Hypothalamus (tissue), 51 donors: ENCODE data around the gene CDK2.

ENCODE experiments used
- DNase-seq, 51 donors: peaks; one replicate each; lab custom pipeline; 2025; lab: John Stamatoyannopoulos, UW

The CDK2 gene

DNA sequence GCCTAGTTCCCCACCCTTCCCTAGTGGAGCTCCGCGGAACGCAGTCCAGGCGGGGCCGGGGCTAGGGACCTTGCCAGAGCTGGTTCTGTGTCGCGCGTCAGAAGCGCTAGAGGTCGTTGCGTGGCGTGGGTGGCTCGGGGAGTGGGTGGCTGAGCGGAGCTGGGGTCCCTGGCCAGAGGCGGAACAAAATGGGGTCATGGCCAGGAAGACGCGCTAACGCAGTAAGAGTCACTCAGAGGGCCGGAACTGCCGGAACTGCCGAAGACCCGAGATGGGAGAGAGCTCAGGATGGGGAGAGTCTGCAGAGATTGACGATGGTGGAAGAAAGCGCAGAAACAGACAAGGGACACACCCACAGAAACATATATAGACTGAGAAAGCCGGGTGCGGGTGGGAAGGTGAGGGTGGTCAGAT lies 30.9 kb upstream of the CDK2 start:
- DNase-seq = peak in 3 of 51 donors; percentile 5 to 25 (median 13)

- no peak for DNase-seq
Observed at GRCh38 chr12:55937981-55938380, 28.6 kb upstream of the CDK2 start.

DNA sequence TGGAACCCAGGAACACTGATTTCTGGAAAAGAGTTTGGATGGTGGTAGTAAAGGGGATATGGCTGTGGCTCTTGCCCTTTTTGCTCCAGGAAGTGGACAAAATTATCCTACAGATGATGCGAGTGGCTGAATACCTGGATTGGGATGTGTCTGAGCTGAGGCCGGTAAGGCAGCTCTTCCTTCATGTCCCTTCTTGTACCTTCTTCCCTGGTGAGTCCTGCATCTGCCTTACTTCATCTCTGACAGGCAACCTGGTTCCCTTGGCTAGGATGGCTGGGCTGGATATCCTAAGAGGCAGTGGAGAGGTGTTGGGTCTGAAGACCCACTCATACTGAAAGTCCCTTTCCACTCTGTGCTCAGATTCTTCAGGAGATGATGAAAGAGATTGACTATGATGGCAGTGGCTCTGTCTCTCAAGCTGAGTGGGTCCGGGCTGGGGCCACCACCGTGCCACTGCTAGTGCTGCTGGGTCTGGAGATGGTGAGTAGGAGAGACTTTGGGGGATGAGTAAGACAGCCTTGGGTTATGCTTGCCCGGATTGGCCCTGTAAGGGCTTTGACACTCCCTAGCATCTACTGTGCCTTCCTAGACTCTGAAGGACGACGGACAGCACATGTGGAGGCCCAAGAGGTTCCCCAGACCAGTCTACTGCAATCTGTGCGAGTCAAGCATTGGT lies 27.7 kb upstream of the CDK2 start:
- no peak for DNase-seq

DNA sequence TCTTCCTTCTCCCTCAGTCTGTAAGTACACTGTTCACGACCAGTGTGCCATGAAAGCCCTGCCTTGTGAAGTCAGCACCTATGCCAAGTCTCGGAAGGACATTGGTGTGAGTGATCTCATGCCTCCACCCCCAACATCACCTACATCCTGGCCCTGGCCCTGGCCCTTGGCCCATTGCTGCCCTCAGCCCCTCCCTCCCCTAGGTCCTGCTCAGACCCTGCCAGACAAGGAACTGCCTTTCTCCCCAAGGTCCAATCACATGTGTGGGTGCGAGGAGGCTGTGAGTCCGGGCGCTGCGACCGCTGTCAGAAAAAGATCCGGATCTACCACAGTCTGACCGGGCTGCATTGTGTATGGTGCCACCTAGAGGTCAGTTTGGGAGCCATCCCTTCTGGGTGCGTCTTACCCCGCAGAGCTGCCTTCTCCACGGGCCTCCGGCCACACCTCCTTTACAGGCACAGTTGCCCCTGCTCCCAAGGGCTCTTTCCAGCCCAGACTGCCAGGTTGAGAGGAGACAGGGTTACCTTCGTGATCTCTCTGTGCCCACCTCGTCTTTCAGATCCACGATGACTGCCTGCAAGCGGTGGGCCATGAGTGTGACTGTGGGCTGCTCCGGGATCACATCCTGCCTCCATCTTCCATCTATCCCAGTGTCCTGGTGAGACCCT lies 26.4 kb upstream of the CDK2 start:
- DNase-seq = peak; percentile 19 to 87 (median 68)

DNA sequence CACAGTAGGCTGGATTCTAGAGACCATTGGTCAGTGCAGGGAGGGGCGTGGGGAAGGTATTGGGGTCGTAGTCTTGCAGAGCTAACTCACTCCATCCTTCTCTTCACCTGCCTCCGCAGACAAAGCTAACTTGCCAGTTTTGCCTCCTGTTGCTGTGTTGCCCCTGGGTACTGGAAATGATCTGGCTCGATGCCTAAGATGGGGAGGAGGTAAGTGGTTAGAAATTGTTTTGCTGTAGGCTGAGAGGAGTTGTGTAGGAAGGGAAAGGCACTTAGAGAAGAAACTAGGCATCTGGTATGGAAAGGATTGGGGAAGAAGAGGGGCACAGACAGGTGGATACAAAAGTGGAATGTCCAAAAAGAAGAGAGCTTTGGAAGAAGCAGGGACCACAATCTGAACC lies 24.6 kb upstream of the CDK2 start:
- no peak for DNase-seq

- no peak for DNase-seq
Observed at GRCh38 chr12:55942577-55943136, 24.0 kb upstream of the CDK2 start.

- DNase-seq = no peak
Observed at GRCh38 chr12:55946553-55946952, 20.1 kb upstream of the CDK2 start.

- DNase-seq = no peak
Observed at GRCh38 chr12:55955344-55955743, 11.3 kb upstream of the CDK2 start.

- DNase-seq = no peak
Observed at GRCh38 chr12:55955800-55956508, 10.7 kb upstream of the CDK2 start.

DNA sequence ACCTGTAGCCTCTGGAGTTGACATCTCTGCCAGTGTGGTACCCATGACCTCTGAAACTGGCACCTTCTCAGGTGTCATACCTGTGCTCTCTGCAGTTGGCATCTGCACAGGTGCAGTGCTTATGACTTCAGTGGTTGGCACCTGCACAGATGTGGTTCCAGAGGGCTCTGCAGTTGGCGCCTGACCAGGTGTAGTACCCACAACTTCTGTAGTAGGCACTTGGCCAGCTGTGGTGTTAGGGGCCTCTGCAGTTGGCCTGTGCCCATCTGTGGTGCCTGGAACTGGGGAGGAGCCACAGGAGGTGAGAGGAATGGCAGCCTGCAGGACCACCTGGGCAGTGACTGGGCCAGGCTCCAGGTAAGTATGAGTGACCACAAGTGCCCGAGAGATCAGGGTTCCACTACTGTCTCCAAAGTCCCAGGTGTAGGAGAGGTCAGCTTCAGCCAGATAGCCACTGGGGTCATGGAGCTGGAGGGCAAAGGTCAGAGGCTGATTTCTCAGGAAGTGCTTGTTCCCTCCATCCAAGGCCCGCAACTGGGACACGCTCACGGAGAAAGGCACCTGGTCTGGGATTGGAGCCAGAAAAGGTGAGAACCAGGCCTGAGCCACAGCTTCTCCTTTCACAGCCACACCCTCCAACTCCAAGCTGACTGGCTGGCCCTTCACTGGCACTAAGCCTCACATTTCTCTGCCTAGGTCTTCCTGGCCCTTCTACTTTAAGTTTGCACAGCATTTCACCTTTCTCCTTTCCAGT lies 9.3 kb upstream of the CDK2 start:
- no peak for DNase-seq

- no peak for DNase-seq
Observed at GRCh38 chr12:55963760-55964159, 2.9 kb upstream of the CDK2 start.

GRCh38 chr12:55965240-55965639 lies 1.4 kb upstream of the CDK2 start:
- DNase-seq = no peak

DNA sequence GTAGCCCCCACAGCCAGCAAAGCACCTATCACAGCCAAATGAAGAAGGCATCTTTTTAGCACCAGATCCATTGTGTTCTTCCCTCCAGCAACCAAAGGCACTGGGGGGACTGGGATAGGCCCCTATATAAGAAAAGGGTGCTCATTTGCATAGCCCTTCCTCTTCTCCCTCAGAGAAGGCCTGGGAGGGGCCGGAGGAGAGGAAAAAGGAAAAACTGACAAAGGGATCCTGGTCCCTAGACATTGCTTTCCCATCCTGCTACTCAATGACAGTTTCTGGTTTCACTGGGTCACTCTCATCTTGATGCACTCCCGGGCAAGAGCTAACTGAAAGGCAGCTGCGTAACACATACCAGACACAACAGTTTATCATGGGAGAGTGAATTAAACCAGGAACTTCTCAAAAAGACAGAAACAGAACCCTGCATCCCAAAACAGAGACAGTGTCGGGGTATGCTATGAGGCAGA lies 656 bp upstream of the CDK2 start, which contains the start of gene PMEL:
Gene PMEL (minus strand): TSS at position 102 of the 467 bp plus-strand sequence. CDS start 31 bp downstream, at position 71.
- DNase-seq = no peak

- no peak for DNase-seq
Observed at GRCh38 chr12:55969356-55969755, 2.7 kb downstream of the CDK2 start.

DNA sequence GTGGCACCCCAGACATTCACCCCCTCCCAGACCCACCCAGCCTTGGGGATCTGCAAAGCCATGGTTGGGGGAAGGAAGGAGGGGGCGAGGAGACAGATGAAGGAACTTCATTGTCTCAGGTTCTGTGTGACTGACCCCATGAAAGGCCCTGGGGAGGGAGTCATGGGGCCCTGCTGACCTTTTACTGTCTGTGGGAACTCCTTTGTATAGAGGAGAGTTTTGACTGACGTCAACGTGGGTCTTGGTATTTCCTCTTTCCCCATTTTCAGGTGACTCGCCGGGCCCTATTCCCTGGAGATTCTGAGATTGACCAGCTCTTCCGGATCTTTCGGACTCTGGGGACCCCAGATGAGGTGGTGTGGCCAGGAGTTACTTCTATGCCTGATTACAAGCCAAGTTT lies 4.1 kb downstream of the CDK2 start:
- DNase-seq = no peak

GRCh38 chr12:55972042-55972441 lies 5.4 kb downstream of the CDK2 start:
- DNase-seq = no peak

DNA sequence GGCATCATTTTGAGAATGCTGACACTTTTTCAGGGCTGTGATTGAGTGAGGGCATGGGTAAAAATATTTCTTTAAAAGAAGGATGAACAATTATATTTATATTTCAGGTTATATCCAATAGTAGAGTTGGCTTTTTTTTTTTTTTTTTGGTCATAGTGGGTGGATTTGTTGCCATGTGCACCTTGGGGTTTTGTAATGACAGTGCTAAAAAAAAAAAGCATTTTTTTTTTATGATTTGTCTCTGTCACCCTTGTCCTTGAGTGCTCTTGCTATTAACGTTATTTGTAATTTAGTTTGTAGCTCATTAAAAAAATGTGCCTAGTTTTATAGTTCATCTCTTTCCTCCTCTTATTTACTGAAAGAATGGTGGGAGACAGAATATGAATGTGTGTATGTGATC lies 5.8 kb downstream of the CDK2 start:
- DNase-seq = no peak

- DNase-seq = peak in 6 of 51 donors; percentile 32 to 91 (median 44)
Observed at GRCh38 chr12:55972911-55973598, 6.4 kb downstream of the CDK2 start.

DNA sequence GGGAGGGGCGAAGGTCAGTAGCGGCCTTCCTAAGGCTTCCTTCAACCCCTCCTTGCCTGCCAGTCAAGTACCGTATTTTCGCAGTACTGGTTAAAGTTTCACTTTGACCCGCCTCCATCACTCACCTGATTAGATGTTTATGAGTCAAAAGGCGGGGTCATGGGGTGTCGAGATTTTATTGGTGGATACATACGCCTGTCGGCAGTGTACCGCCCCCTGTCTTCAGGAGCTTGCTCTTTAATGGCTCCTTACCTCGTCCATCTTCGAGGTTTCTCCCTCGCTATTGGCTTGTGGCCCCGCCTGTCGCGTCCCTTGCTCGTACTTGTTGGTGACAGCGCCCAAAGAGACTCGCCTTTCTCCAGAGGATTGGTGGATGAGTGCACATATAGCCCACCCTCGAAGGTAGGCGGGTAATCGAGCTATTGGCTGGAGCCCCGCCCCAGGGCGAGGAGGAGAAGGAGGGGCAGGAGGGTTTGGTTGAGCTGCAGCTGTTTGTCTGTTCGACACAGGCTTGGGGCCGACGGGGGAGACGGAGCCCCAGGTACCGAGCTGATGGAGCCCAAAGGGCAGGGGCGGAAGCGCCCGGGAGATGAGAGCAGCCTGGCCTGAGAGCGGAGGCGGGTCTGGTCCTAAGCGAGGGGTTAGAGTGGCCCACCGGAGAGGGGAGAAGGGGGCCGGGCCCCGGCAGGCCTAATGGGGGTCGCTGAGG lies 7.1 kb downstream of the CDK2 start, which contains the start of gene RAB5B:
Gene RAB5B (plus strand): TSS at position 480 of the 709 bp plus-strand sequence. CDS start 12,883 bp downstream, outside the sequence.
- peak; percentile 79 to 100 (median 99) for DNase-seq
